ENCODE data around the gene SFXN3. TPM values are rescaled to one million over a fixed set of nuclear protein-coding genes. Genes with fewer than 3 reads are reported as not detected.

The SFXN3 gene
- total and polyA plus RNA-seq, 2 of the 8 experiments (the other 6 are each of a cell fraction or from before 2014, with no cell fraction given): 2.6 to 2.8 TPM

DNA sequence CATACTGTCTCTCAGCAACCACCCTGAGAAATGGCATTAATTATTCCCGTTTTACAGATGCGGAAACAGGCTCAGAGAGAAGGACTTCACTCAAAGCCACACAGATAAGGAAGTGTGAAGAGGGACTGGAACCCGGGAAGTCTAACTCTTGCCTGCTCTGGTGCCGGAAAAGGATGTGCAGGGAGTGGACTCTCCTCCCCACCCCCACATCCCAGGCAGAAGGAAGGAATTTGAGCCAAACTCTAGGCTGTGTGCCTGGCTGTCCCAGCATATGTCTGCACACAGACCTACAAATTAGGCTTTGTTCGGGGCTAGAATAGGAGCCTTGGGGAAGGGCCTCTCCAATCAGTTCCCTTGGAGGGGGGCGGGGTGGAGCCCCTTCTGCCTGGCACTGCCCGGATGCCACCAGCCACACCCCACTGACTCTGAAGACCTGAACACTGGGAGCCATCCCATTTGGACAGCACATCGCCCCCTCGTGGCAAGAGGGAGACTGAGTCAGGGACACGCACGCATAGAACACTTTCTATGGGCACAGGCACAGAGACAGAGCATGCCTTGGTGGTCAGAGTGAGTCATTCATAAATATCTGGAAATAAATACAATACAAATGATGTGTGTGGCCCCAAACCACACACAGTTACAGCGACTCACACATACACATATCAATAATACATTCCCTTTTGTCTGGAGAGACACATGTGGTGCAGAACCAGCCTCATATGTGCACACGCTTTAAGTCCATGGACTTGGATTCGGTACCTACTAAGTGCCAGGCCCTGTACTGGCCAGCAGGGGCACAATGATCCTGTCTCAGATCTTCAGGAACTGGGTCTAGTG is 18.3 kb upstream of the SFXN3 start:
- peaks cover 0 to 2% of the 10 kb centered on the region in 2 experiments for H4K20me1 ChIP-seq (replicated peaks in 1 of 2; ENCODE audit: control insufficient read depth in 1 of 2, insufficient read depth in 2 of 2, low read length in 2 of 2)
- H3K9me3 ChIP-seq (ENCODE audit: insufficient read depth in 2 of 2, low read depth in 1 of 2, low read length in 1 of 2): no peaks in the 10 kb centered on the region
- no peak overlapping the region for H3K14ac ChIP-seq (ENCODE audit: insufficient read length)
- H3K27me3 ChIP-seq (replicated peaks in 1 of 4; ENCODE audit: control insufficient read depth in 3 of 4, extremely low read depth in 1 of 4, insufficient read depth in 3 of 4, low read length in 3 of 4): peaks cover 5 to 20% (median 14%) of the 10 kb centered on the region in 4 experiments
- no peak overlapping the region for H3K56ac ChIP-seq (replicated peaks; ENCODE audit: insufficient read length, low read depth, low read length)
- H3K27ac ChIP-seq (ENCODE audit: low read depth, low read length): no peak overlapping the region
- CTCF ChIA-PET (ENCODE audit: partially characterized antibody): interaction anchor here (0.7 to 11.0 kb wide), 11 partner anchors 16 to 177 kb away, joined by 3 to 352 read pairs (median 5); partner anchors contain the start of genes KAZALD1, LZTS2, MRPL43 and PDZD7
- peaks cover 0 to 12% (median 7%) of the 10 kb centered on the region in 4 experiments; a peak in 4 of 7 replicates for H3K4me1 ChIP-seq (replicated peaks in 1 of 4; ENCODE audit: control insufficient read depth in 3 of 4, insufficient read depth in 4 of 4, low read length in 3 of 4)
- H3K4me2 ChIP-seq (ENCODE audit: insufficient read depth in 1 of 2, low read depth in 2 of 2, low read length in 2 of 2): no peak overlapping the region
- no peak overlapping the region for H3K9ac ChIP-seq (replicated peaks in 1 of 4; ENCODE audit: extremely low read depth in 1 of 4, low read depth in 3 of 4, low read length in 3 of 4)
- FAIRE-seq (peak; percentile 88), DNase-seq (ENCODE audit: low read depth in 1 of 2, low spot score in 2 of 2) (peak in 1 of 2 experiments; percentile 88)
- no peak overlapping the region for H3K18ac ChIP-seq (ENCODE audit: extremely low read depth, low read length)
- no peak overlapping the region for H4K5ac ChIP-seq (ENCODE audit: insufficient read length, low read depth, low read length)
- no peak overlapping the region for H3K4ac ChIP-seq (replicated peaks; ENCODE audit: insufficient read length, low read depth, low read length)
- no peak overlapping the region for H2BK15ac ChIP-seq (ENCODE audit: low read length)
- no peaks in the 10 kb centered on the region for H3K36me3 ChIP-seq (ENCODE audit: control insufficient read depth in 2 of 4, insufficient read depth in 4 of 4, low read length in 3 of 4)
- H4K8ac ChIP-seq (ENCODE audit: extremely low read depth, insufficient read depth, low read length): no peak overlapping the region
- H2AFZ ChIP-seq (ENCODE audit: low read length): no peak overlapping the region
- H4K91ac ChIP-seq (replicated peaks; ENCODE audit: insufficient read length, low read length): no peak overlapping the region
- no peak overlapping the region for H2AK5ac ChIP-seq (ENCODE audit: low read depth, low read length)
- H3K79me2 ChIP-seq (ENCODE audit: control insufficient read depth in 1 of 2, insufficient read depth in 2 of 2, low read length in 2 of 2): no peaks in the 10 kb centered on the region
- H2BK12ac ChIP-seq (ENCODE audit: low read depth, low read length): no peak overlapping the region
- H3K23me2 ChIP-seq (ENCODE audit: low read depth, low read length): no peaks in the 10 kb centered on the region
- no peak overlapping the region for H3K4me3 ChIP-seq (ENCODE audit: extremely low read depth in 1 of 4, insufficient read depth in 2 of 4, low read depth in 3 of 4, low read length in 4 of 4)
- H3K79me1 ChIP-seq (ENCODE audit: low read depth, low read length): no peaks in the 10 kb centered on the region
- H2BK5ac ChIP-seq (ENCODE audit: low read depth, low read length): no peak overlapping the region
- 46% methylated on average over 14 of the region's 14 CpGs; no CpG with 5 or more reads in 1 of the 2 experiments for WGBS, 2 experiments (ENCODE audit: extremely low coverage in 1 of 2, insufficient coverage in 1 of 2, insufficient read length in 1 of 2, insufficient replicate concordance in 2 of 2, low coverage in 1 of 2, low lambda C conversion rate in 2 of 2, missing lambda C conversion rate in 1 of 2)
- POLR2A ChIA-PET (ENCODE audit: partially characterized antibody): interaction anchor here (1.1 to 7.5 kb wide), 2 partner anchors 14 to 24 kb away, joined by 4 to 143 read pairs; partner anchors contain the start of gene LZTS2
- H2BK120ac ChIP-seq (replicated peaks; ENCODE audit: low read depth, low read length): no peak overlapping the region
- no peak overlapping the region for H2BK20ac ChIP-seq (ENCODE audit: low read length)
- H3K23ac ChIP-seq (ENCODE audit: insufficient read length): no peak overlapping the region
- TF ChIP-seq SAP30 (IDR thresholded peaks at IDR 0.05; ENCODE audit: insufficient read depth, insufficient replicate concordance, low read length) (no peak), SP1 (IDR thresholded peaks at IDR 0.05; ENCODE audit: low read depth, low read length) (no peak), SIRT6 (IDR thresholded peaks at IDR 0.05; ENCODE audit: low read length) (no peak), JUND (IDR thresholded peaks at IDR 0.05; ENCODE audit: low read length) (no peak), POU5F1 (IDR thresholded peaks at IDR 0.05; ENCODE audit: low read depth, low read length) (no peak), ZNF274 (IDR thresholded peaks at IDR 0.05; ENCODE audit: borderline replicate concordance, extremely low read depth, low read length) (no peak), SP4 (IDR thresholded peaks at IDR 0.05; ENCODE audit: low read length) (0 out of 2 replicates have a peak, but pooled peaks have one; percentile 43), TBP (IDR thresholded peaks at IDR 0.05; ENCODE audit: low read depth, low read length) (no peak), HDAC2 (IDR thresholded peaks at IDR 0.05; ENCODE audit: borderline replicate concordance in 1 of 2, low read depth in 2 of 2, low read length in 2 of 2) (0 out of 4 replicates have a peak, but pooled peaks have one; percentile 28 to 58), CHD1 (IDR thresholded peaks at IDR 0.05; ENCODE audit: low read depth, low read length) (no peak), YY1 (IDR thresholded peaks at IDR 0.05; ENCODE audit: low read depth, low read length) (peak; percentile 58; the same call in 1 of the 2 replicates)
- TF ChIP-seq, protein P1, sequence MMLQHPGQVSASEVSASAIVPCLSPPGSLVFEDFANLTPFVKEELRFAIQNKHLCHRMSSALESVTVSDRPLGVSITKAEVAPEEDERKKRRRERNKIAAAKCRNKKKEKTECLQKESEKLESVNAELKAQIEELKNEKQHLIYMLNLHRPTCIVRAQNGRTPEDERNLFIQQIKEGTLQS (IDR thresholded peaks at IDR 0.05; ENCODE audit: insufficient read depth, low read depth, low read length): no peak

All from H1 (cell line).